GM21717 (cell line): ENCODE measurements around the gene ATP13A1.
"Not testable (repeated sequence)": the region's sequence is repeated elsewhere in the genome, so short reads cannot be mapped to it uniquely, and the experiment has no call there.

Experiments used
- ATAC-seq: cut with Tn5 transposase; IDR thresholded peaks from one replicate; pipeline ENCODE4 v1.9.1; 2021; ENCODE audit warnings: mild to moderate bottlenecking, moderate library complexity; ENCODE audit not compliant: unreplicated experiment

The ATP13A1 gene

GRCh38 chr19:19663256-19664120 lies at the start of gene ATP13A1:
Gene ATP13A1 (minus strand): TSS chr19:19663676. CDS start chr19:19663666, 10 bp downstream.
- peak; percentile 56 for ATAC-seq

GRCh38 chr19:19711934-19712828 lies 48.7 kb upstream of the ATP13A1 start:
- ATAC-seq, result no peak

DNA sequence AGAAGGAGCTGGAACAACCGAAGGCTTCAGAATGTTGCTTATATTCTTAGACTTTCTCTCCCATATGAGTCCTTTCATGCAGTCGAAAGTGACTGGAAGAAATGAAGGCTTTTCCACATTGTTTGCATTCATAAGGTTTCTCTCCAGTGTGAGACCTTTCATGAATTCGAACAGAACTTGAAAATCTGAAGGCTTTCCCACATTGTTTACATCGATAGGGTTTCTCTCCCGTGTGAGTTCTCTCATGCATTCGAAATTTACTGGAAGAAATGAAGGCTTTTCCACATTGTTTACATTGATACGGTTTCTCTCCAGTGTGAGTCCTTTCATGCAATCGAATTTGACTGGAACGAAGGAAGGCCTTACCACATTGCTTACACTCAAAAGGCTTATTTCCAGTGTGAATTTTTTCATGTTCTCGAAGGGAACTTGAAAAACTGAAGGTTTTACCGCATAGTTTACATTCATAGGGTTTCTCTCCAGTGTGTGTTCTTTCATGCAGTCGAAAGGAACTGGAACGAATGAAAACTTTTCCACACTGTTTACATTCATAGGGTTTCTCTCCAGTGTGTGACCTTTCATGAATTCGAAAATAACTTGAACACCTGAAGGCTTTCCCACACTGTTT lies 47.9 kb upstream of the ATP13A1 start:
- no peak for ATAC-seq

GRCh38 chr19:19710506-19710905 lies 47.0 kb upstream of the ATP13A1 start:
- no peak for ATAC-seq

GRCh38 chr19:19704836-19705235 lies 41.4 kb upstream of the ATP13A1 start:
- ATAC-seq, result no peak

DNA sequence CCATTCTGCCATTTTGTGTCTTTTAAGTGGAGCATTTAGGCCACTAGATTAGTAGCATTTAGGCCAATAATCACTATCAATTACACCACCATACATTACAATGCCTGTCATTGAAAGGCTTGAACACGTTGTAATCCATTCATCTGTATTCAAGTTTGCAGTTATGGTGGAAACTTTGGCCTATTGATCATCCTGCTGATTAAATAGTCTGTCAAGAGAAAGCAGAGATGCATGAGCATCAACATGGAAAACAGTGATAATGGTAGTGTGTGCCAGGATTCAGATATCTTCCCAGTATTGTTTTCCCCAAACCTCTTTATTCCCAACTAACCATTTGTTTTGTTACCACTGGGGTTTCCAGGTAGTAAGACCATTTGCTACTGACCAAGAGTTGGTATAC lies 37.0 kb upstream of the ATP13A1 start:
- not testable (repeated sequence) for ATAC-seq

GRCh38 chr19:19697589-19697988 lies 34.1 kb upstream of the ATP13A1 start:
- no peak for ATAC-seq

GRCh38 chr19:19696386-19696785 lies 32.9 kb upstream of the ATP13A1 start:
- ATAC-seq, result no peak

DNA sequence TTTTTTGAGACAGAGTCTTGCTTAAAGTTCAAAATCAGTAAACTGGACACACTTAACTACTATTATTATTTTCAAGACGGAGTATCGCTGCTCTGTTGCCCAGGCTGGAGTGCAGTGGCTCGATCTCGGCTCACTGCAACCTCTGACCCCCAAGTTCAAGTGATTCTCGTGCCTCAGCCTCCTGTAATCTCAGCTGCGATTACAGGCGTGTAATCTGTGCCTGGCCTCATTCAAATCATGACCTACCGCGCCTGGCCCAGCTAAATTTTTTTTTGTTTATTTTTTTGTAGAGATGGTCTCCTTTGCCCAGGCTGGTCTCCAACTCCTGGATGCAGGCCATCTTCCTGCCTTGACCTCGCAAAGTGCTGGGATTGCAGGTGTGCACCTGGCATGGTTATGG lies 28.2 kb upstream of the ATP13A1 start:
- no peak for ATAC-seq

DNA sequence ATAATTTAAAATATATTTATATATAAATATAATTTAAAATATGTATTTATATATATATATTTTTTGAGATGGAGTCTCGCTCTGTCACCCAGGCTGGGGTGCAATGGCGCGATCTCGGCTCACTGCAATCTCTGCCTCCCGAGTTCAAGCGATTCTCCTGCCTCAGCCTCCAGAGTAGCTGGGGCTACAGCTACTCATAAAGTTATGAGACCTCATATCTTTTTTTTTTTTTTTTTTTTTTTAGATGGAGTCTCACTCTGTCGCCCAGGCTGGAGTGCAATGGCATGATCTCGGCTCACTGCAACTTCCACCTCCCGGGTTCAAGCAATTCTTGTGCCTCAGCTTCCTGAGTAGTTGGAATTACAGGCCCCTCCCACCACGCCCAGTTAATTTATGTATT lies 25.5 kb upstream of the ATP13A1 start:
- ATAC-seq, result not testable (repeated sequence)

DNA sequence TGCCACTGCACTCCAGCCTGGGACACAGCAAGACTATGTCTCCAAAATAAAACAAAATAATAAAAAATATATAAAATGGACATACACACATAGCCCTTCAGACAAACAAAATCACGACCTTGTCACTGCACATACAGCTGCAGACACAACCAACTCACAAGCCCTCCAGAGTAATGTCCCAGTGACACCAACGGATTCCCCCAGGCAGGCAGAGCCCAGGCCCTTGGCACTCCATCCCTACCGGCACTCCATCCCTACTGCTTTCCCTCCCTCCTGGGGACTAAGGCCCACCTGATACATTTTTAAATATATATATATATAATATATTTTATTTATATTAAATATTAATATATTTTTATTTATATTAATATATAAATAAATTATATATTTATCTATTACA lies 23.6 kb upstream of the ATP13A1 start:
- ATAC-seq, result no peak

DNA sequence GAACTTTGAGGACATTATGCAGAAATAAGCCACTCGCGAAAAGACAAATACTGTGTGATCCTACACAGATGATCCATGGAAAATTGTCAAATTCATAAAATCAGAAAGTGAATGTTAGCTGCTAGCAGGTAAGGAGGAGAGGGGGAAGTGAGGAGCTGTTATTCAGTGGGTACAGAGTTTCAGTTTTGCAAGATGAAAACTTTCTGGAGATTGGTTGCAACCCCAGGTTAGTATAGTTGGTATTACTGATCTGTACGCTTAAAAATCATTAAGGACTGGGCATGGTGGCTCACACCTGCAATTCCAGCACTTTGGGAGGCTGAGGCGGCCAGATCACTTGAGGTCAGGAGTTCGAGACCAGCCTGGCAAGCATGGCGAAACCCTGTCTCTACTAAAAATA lies 23.1 kb upstream of the ATP13A1 start:
- ATAC-seq, result no peak

GRCh38 chr19:19686119-19686518 lies 22.6 kb upstream of the ATP13A1 start:
- ATAC-seq, result not testable (repeated sequence)

DNA sequence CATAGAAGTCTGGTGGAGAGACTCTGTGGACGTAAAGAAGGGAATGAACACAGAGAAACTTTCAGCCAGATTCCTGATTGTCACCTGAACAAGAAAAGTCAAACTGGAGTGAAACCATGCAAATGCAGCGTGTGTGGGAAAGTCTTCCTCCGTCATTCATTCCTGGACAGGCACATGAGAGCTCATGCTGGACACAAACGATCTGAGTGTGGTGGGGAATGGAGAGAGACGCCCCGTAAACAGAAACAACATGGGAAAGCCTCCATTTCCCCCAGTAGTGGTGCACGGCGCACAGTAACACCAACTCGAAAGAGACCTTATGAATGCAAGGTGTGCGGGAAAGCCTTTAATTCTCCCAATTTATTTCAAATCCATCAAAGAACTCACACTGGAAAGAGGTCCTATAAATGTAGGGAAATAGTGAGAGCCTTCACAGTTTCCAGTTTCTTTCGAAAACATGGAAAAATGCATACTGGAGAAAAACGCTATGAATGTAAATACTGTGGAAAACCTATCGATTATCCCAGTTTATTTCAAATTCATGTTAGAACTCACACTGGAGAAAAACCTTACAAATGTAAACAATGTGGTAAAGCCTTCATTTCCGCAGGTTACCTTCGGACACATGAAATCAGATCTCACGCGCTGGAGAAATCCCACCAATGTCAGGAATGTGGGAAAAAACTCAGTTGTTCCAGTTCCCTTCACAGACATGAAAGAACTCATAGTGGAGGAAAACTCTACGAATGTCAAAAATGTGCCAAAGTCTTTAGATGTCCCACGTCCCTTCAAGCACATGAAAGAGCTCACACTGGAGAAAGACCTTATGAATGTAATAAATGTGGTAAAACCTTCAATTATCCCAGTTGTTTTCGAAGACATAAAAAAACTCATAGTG lies 15.9 kb upstream of the ATP13A1 start:
- no peak for ATAC-seq

GRCh38 chr19:19677579-19677978 lies 14.1 kb upstream of the ATP13A1 start:
- no peak for ATAC-seq

GRCh38 chr19:19674315-19674714 lies 10.8 kb upstream of the ATP13A1 start:
- ATAC-seq, result no peak

GRCh38 chr19:19672816-19673215 lies 9.3 kb upstream of the ATP13A1 start:
- no peak for ATAC-seq

DNA sequence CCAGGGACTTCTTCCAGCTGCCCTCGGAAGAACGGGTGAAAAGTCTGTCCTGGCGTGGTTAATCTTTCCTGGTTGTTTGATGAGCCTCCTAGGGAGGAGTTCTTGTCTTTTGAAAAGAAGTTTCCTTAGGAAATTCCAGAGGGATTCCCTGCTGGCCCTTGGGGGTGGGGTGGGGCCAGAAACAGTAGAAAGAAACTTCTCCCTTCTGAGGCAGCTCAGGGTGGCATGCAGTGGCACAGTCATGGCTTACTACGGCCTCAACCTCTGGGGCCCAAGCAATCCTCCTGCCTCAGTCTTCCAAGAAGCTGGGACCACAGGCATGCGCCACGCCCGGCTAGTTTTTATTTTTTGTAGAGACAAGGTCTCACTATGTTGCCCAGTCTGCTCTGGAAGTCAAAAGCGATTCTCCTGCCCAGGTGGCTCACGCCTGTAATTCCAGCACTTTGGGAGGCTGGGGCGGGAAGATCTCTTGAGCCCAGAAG lies 6.6 kb upstream of the ATP13A1 start:
- ATAC-seq, result no peak

GRCh38 chr19:19668230-19669012 lies 4.9 kb upstream of the ATP13A1 start, which contains the start of gene ZNF101:
Gene ZNF101 (plus strand): TSS chr19:19668839. CDS start chr19:19668964, 125 bp downstream.
- peak; percentile 64 for ATAC-seq
